Adipose tissue (tissue), 3 donors: ENCODE results near the gene KRT14. TPM values are rescaled to one million over a fixed set of nuclear protein-coding genes. Genes with fewer than 3 reads are reported as not detected.

Experiments used
- H3K27ac ChIP-seq: one replicate; pipeline ENCODE4 v1.5.1; 2013; ENCODE audit warnings: low read depth, low read length
- WGBS, 3 donors: extraction: QIAGEN DNeasy Blood & Tissue Kit; methylation state at CpG; one replicate each; pipeline ENCODE4 v1.1.7; 2013; 5-methylcytosine and 5-hydroxymethylcytosine counted together
- polyA plus RNA-seq, 3 donors: library from polyadenylated mRNA; stranded (reverse); fragments of 200-250 nt; gene quantifications; one replicate each; pipeline ENCODE4 v1.2.3, GENCODE V29; 2013
- donor health status: healthy with polysubstance abuse.
- donor health status: Bipolar disorder and iron deficiency.
- donor health status: healthy.

KRT14 gene
- polyA plus RNA-seq, 3 donors, result 0.25 to 7.8 (median 1.0) TPM

GRCh38 chr17:41540921-41541625, 45.6 kb downstream of the KRT14 start:
- WGBS, 3 donors, result 76 to 90% (median 86%) methylated on average over 10 of the region's 10 CpGs
- H3K27ac ChIP-seq, result no peak overlapping the region

- 63 to 82% (median 65%) methylated on average over 7 of the region's 7 CpGs for whole genome bisulfite sequencing, 3 donors
- no peak overlapping the region for H3K27ac ChIP-seq
Measured at GRCh38 chr17:41539979-41540701, 46.6 kb downstream of the KRT14 start.

DNA sequence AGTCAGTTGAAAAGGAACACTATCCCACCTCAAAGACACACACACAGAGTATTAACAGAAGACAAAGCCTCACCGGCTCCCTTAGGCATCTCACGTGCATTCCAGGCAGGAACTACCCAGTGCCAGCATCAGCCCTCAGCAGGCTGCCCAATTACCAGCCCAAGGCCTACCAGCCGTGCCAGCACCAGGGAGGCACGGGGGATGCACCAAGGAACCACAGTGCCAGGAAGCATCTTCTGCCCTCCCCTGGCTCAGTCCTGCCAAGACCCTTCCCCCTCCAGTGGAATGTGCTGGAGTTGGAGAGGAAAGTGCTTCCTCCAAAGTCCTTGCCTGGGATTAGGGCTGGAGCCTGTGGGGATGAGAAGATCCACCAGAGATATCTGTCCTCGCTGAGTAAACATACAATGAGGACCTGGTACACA, 47.6 kb downstream of the KRT14 start:
- 77 to 85% (median 78%) methylated on average over 5 of the region's 5 CpGs for whole genome bisulfite sequencing, 3 donors
- H3K27ac ChIP-seq, result no peak overlapping the region

DNA sequence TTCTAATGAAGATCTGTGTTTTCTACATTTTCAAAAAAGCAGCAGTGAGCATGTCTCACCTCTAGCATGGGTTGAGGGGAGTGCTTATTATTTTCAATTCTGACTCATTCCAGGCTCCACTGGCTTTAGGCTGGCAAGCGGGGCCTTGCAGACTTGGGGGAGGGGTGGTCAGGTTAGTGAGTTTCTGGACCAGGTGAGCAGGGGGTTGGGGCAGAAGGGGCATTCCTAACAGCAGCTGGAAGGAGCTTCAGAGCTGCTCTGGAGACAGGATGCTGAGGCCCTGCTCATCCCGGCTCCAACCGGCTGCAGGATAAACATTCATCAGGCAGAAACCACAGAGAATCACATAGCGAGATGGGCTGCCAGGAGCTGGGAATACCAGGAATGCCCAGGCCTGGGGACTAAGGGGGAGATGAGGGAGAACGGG, 48.1 kb downstream of the KRT14 start:
- WGBS, 3 donors, result 73 to 88% (median 77%) methylated on average over 5 of the region's 5 CpGs
- no peak overlapping the region for H3K27ac ChIP-seq

DNA sequence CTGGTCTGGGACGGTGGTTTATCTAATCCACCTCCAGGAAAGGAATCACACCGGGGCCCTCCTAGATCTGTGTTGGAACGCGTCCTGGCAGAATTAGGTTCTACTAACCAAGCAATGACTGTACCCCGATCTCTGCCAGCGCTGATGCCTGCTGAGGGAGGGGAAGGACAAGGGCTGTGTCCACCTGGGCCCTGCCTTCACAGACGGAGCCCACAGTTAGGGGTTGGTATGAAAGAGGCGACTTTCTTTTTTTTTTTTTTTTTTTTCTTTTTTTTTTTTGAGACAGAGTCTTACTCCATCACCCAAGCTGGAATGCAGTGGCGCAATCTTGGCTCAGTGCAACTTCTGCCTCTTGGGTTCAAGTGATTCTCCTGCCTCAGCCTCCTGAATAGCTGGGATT, 48.7 kb downstream of the KRT14 start:
- 78 to 88% (median 79%) methylated on average over 9 of the region's 9 CpGs for WGBS, 3 donors

GRCh38 chr17:41537614-41537954, 49.1 kb downstream of the KRT14 start:
- WGBS, 3 donors, result 75 to 93% (median 85%) methylated on average over 7 of the region's 7 CpGs

More for the DNA sequence above, 48.7 kb downstream of the KRT14 start:
- no peak overlapping the region for H3K27ac ChIP-seq

GRCh38 chr17:41536741-41537613, 49.7 kb downstream of the KRT14 start:
- no peak overlapping the region for H3K27ac ChIP-seq
- WGBS, 3 donors, result 81 to 87% (median 85%) methylated on average over 7 of the region's 7 CpGs

More at GRCh38 chr17:41537614-41537954, 49.1 kb downstream of the KRT14 start:
- no peak overlapping the region for H3K27ac ChIP-seq

GRCh38 chr17:41535764-41536481, 50.8 kb downstream of the KRT14 start:
- 64 to 66% (median 65%) methylated on average over 15 of the region's 15 CpGs for WGBS, 3 donors
- no peak overlapping the region for H3K27ac ChIP-seq

GRCh38 chr17:41534899-41535546, 51.7 kb downstream of the KRT14 start:
- H3K27ac ChIP-seq, result no peak overlapping the region
- WGBS, 3 donors, result 71 to 76% (median 73%) methylated on average over 7 of the region's 7 CpGs

DNA sequence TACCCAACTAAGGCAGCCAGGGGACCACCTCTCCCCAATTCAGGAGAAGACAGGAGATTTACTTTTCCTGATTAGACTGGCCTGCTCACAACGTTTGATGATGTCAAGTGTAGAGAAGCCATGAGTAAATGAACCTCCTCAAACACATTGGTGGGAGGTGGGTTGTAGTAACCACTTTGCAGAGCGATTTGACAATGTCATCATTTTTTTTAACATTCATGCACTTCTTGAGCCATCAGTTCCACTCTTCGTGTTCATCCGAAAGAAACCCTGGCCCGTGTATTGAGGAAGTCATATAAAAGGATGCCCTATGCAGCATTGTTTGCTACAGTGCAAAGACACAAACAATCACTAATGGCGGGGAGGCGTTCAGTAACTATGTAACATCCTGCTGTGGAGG, 53.1 kb downstream of the KRT14 start:
- H3K27ac ChIP-seq, result no peak overlapping the region
- 75 to 84% (median 82%) methylated on average over 7 of the region's 7 CpGs for WGBS, 3 donors

DNA sequence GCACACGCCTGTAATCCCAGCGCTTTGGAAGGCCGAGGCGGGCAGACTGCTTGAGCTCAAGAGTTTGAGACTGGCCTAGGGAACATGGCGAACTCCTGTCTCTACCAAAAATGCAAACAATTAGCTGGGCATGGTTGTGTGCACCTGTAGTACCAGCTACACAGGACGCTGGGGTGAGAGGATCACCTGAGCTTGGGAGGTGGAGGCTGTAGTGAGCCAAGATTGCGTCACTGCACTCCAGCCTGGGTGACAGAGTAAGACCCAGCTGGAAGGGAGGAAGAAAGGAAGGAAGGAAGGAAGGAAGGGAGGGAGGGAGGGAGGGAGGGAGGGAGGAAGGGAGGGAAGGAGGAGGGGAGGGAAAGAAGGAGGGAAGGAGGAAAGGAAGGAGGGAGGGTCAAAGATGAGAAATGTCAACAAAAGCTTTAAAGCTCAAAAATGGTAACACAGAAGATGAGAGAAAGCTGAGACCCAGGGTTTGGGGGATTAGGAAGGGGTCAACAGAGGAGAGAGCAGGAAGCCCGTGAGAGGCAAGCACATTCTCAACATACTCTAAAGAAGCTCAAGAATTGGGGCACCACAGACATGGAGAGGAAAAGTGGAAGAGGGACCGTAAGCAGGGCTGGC, 53.6 kb downstream of the KRT14 start:
- 77 to 88% (median 81%) methylated on average over 9 of the region's 9 CpGs for WGBS, 3 donors
- no peak overlapping the region for H3K27ac ChIP-seq

Other genes with a start within 250 kb of the KRT14 start
- not detected for gene KRT33A, start 236.1 kb downstream of the KRT14 start, polyA plus RNA-seq
- gene KRT33B, start 217.1 kb downstream of the KRT14 start, polyA plus RNA-seq, result not detected
- gene KRT34, start 204.6 kb downstream of the KRT14 start, polyA plus RNA-seq, result under 1 TPM in 1 of 3 donors, not detected in 2; 0.07 TPM
- gene KRT31, start 189.3 kb downstream of the KRT14 start, polyA plus RNA-seq, result not detected
- not detected for gene KRT37, start 162.3 kb downstream of the KRT14 start, polyA plus RNA-seq
- gene KRT38, start 145.9 kb downstream of the KRT14 start, polyA plus RNA-seq, result not detected
- gene KRT32, start 119.5 kb downstream of the KRT14 start, polyA plus RNA-seq, result under 1 TPM in 1 of 3 donors, not detected in 2; 0.03 TPM
- not detected for gene KRT35, start 105.7 kb downstream of the KRT14 start, polyA plus RNA-seq
- not detected for gene KRT36, start 97.0 kb downstream of the KRT14 start, polyA plus RNA-seq
- 10 to 100 TPM in 1 of 3 donors, 1 to 10 TPM in 2; 2.6 to 53.0 (median 3.2) TPM for gene KRT13, start 81.3 kb downstream of the KRT14 start, polyA plus RNA-seq
- 1 to 10 TPM in 1 of 3 donors, under 1 TPM in 2; 0.11 to 2.1 (median 0.18) TPM for gene KRT15, start 68.0 kb downstream of the KRT14 start, polyA plus RNA-seq
- 100 to 1,000 TPM in 1 of 3 donors, 10 to 100 TPM in 2; 28.9 to 139 (median 29.1) TPM for gene KRT19, start 58.6 kb downstream of the KRT14 start, polyA plus RNA-seq
- not detected for gene KRT9, start 14.8 kb downstream of the KRT14 start, polyA plus RNA-seq
- 10 to 100 TPM in 1 of 3 donors, 1 to 10 TPM in 1, under 1 TPM in 1; 0.16 to 15.5 (median 4.4) TPM for gene KRT16, start 25.9 kb upstream of the KRT14 start, polyA plus RNA-seq
- under 1 TPM in 2 of 3 donors, not detected in 1; 0.60 to 0.70 TPM for gene KRT17, start 37.7 kb upstream of the KRT14 start, polyA plus RNA-seq
- gene EIF1, start 102.0 kb upstream of the KRT14 start, polyA plus RNA-seq, result 100 to 1,000 TPM; 426 to 985 (median 580) TPM
- gene GAST, start 125.4 kb upstream of the KRT14 start, polyA plus RNA-seq, result 1 to 10 TPM in 1 of 3 donors, not detected in 2; 2.4 TPM
- under 1 TPM; 0.03 to 0.48 (median 0.22) TPM for gene HAP1, start 147.7 kb upstream of the KRT14 start, polyA plus RNA-seq
- 10 to 100 TPM; 35.7 to 49.0 (median 36.9) TPM for gene JUP, start 199.8 kb upstream of the KRT14 start, polyA plus RNA-seq
- gene P3H4, start 225.1 kb upstream of the KRT14 start, polyA plus RNA-seq, result 10 to 100 TPM in 1 of 3 donors, 1 to 10 TPM in 2; 3.3 to 11.1 (median 9.7) TPM
- 10 to 100 TPM in 2 of 3 donors, 1 to 10 TPM in 1; 9.6 to 50.6 (median 24.6) TPM for gene FKBP10, start 226.1 kb upstream of the KRT14 start, polyA plus RNA-seq
- 10 to 100 TPM; 45.9 to 70.5 (median 50.0) TPM for gene NT5C3B, start 249.3 kb upstream of the KRT14 start, polyA plus RNA-seq